Measurements from ENCODE around the gene TMEM205.

- TF ChIP-seq POLR2A (IDR thresholded peaks at IDR 0.05; ENCODE audit: extremely low read depth, insufficient read length) (no peak), CTCF (IDR thresholded peaks at IDR 0.05; ENCODE audit: low read depth, low read length) (no peak), MYC (IDR thresholded peaks at IDR 0.05; ENCODE audit: low read depth, low read length) (no peak)
Observed at GRCh38 chr19:11383706-11384048, 37.6 kb upstream of the TMEM205 start.
